BLaER1 (cell line): ENCODE measurements around the gene RAB8A.
"Not testable (repeated sequence)": the region's sequence is repeated elsewhere in the genome, so short reads cannot be mapped to it uniquely, and the experiment has no call there.

Source experiments
- H3K27ac ChIP-seq: shearing (Covaris generic); formaldehyde crosslinking; 2 replicates; pipeline ENCODE4 v1.8.1; 2022
- H3K27me3 ChIP-seq: shearing (Covaris generic); formaldehyde crosslinking; 2 replicates; pipeline ENCODE4 v1.8.1; 2022
- H3K36me3 ChIP-seq: shearing (Covaris generic); formaldehyde crosslinking; 2 replicates; pipeline ENCODE4 v1.8.1; 2022
- H3K4me1 ChIP-seq: shearing (Covaris generic); formaldehyde crosslinking; 2 replicates; pipeline ENCODE4 v1.8.1; 2022
- H3K4me2 ChIP-seq: shearing (Covaris generic); formaldehyde crosslinking; 2 replicates; pipeline ENCODE4 v1.8.1; 2022
- H3K4me3 ChIP-seq: shearing (Covaris generic); formaldehyde crosslinking; 2 replicates; pipeline ENCODE4 v1.8.1; 2022
- H3K9ac ChIP-seq: shearing (Covaris generic); formaldehyde crosslinking; 2 replicates; pipeline ENCODE4 v1.8.1; 2022
- H3K9me3 ChIP-seq: shearing (Covaris generic); formaldehyde crosslinking; 2 replicates; pipeline ENCODE4 v1.8.1; 2022
- H4K20me1 ChIP-seq: shearing (Covaris generic); formaldehyde crosslinking; 2 replicates; pipeline ENCODE4 v1.8.1; 2022
- Cebpa-rat ChIP-seq: shearing (Covaris generic); IDR thresholded peaks from 2 replicates; pipeline ENCODE4 v1.8.1; 2022

The RAB8A gene

DNA sequence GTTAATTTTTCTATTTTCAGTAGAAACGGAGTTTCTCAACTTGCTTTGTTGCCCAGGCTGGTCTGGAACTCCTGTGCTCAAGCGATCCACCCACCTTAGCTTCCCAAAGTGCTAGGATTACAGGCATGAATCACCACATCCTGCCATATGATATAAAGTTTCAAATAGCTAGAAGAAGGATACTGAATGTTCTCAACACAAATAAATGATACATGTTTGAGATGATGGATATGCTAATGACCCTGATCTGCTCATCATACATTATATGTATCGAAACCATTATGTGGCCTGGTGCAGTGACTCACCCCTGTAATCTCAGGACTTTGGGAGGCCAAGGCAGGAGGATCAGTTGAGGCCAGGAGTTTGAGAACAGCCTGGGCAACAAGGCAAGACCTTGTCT, 50.2 kb downstream of the RAB8A start:
- Histone ChIP-seq H3K27me3 (no peaks in the 10 kb centered on the region), H3K4me1 (peaks cover 13% of the 10 kb centered on the region), H3K9ac (no peak overlapping the region), H3K9me3 (no peaks in the 10 kb centered on the region), H4K20me1 (no peaks in the 10 kb centered on the region), H3K4me2 (no peak overlapping the region), H3K4me3 (no peak overlapping the region), H3K36me3 (peaks cover 14% of the 10 kb centered on the region), H3K27ac (no peak overlapping the region)
- TF ChIP-seq Cebpa-rat, result no peak

GRCh38 chr19:16164222-16164890, 52.7 kb downstream of the RAB8A start:
- Histone ChIP-seq H3K9me3 (no peaks in the 10 kb centered on the region), H3K4me1 (peaks cover 19% of the 10 kb centered on the region), H3K9ac (no peak overlapping the region), H3K36me3 (no peaks in the 10 kb centered on the region), H4K20me1 (no peaks in the 10 kb centered on the region), H3K27ac (no peak overlapping the region), H3K4me3 (no peak overlapping the region), H3K27me3 (no peaks in the 10 kb centered on the region), H3K4me2 (no peak overlapping the region)
- no peak for TF ChIP-seq Cebpa-rat

- H3K4me1 ChIP-seq, result peaks cover 27% of the 10 kb centered on the region
- no peak for TF ChIP-seq Cebpa-rat
- H3K9me3 ChIP-seq, result no peaks in the 10 kb centered on the region
- H3K27ac ChIP-seq, result no peak overlapping the region
- no peaks in the 10 kb centered on the region for H4K20me1 ChIP-seq
- no peak overlapping the region for H3K4me2 ChIP-seq
- no peak overlapping the region for H3K4me3 ChIP-seq
- no peaks in the 10 kb centered on the region for H3K36me3 ChIP-seq
- no peaks in the 10 kb centered on the region for H3K27me3 ChIP-seq
- H3K9ac ChIP-seq, result no peak overlapping the region
These were observed 54.7 kb downstream of the RAB8A start for GRCh38 chr19:16166417-16166816.

GRCh38 chr19:16167055-16167454, 55.4 kb downstream of the RAB8A start:
- Histone ChIP-seq H3K9ac (no peak overlapping the region), H3K36me3 (no peaks in the 10 kb centered on the region), H3K27me3 (no peaks in the 10 kb centered on the region), H3K27ac (no peak overlapping the region), H3K4me1 (peaks cover 27% of the 10 kb centered on the region), H3K4me3 (no peak overlapping the region), H4K20me1 (no peaks in the 10 kb centered on the region), H3K9me3 (no peaks in the 10 kb centered on the region), H3K4me2 (no peak overlapping the region)
- TF ChIP-seq Cebpa-rat, result no peak

DNA sequence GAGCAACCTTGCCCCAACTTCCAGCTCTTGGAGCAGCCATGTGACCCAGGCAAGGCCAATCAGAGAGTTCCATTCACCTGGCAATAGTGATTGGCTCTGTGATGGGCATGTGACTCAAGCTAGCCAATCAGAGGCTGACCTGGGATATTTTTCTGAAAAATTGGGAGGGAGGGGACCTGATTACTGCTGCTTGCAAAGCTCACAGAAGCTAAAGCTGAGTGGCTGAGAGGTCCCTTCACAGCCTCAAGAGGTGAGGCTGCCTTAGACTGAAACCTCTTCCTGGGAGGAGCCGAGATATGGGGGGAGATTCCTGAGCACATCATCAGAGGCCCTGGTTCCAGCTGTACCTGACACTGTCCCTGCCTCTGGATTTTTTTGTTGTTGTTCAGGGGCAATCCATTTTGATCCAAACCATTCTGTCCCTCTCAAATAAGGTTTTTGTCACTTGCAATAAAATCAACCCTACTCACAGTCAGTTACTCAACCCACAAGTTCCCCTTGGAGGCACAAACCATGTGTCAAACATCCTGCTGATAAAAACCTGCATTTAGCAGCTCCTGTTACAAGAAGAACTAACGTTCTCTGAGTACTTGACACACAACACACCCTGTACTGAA, 56.9 kb downstream of the RAB8A start:
- TF ChIP-seq Cebpa-rat, result no peak
- H4K20me1 ChIP-seq, result no peaks in the 10 kb centered on the region
- no peak overlapping the region for H3K4me3 ChIP-seq
- H3K27ac ChIP-seq, result peak overlapping the region; percentile 56
- H3K4me2 ChIP-seq, result peak overlapping the region; percentile 57
- no peaks in the 10 kb centered on the region for H3K27me3 ChIP-seq
- peaks cover 39% of the 10 kb centered on the region for H3K4me1 ChIP-seq
- H3K9ac ChIP-seq, result no peak overlapping the region
- H3K36me3 ChIP-seq, result no peaks in the 10 kb centered on the region
- no peaks in the 10 kb centered on the region for H3K9me3 ChIP-seq

GRCh38 chr19:16170134-16170533, 58.4 kb downstream of the RAB8A start:
- no peak for TF ChIP-seq Cebpa-rat
- no peaks in the 10 kb centered on the region for H4K20me1 ChIP-seq
- H3K27me3 ChIP-seq, result no peaks in the 10 kb centered on the region
- no peaks in the 10 kb centered on the region for H3K36me3 ChIP-seq
- no peak overlapping the region for H3K4me2 ChIP-seq
- H3K9me3 ChIP-seq, result peaks cover 3% of the 10 kb centered on the region
- H3K4me1 ChIP-seq, result peaks cover 39% of the 10 kb centered on the region
- no peak overlapping the region for H3K4me3 ChIP-seq
- H3K9ac ChIP-seq, result no peak overlapping the region
- no peak overlapping the region for H3K27ac ChIP-seq

- H3K9ac ChIP-seq, result no peak overlapping the region
- H3K4me1 ChIP-seq, result peaks cover 23% of the 10 kb centered on the region
- no peak for TF ChIP-seq Cebpa-rat
- no peak overlapping the region for H3K4me3 ChIP-seq
- H3K27me3 ChIP-seq, result no peaks in the 10 kb centered on the region
- no peaks in the 10 kb centered on the region for H3K36me3 ChIP-seq
- H4K20me1 ChIP-seq, result no peaks in the 10 kb centered on the region
- H3K4me2 ChIP-seq, result no peak overlapping the region
- peaks cover 13% of the 10 kb centered on the region for H3K9me3 ChIP-seq
- no peak overlapping the region for H3K27ac ChIP-seq
These were observed 64.3 kb downstream of the RAB8A start for GRCh38 chr19:16175954-16176353.

DNA sequence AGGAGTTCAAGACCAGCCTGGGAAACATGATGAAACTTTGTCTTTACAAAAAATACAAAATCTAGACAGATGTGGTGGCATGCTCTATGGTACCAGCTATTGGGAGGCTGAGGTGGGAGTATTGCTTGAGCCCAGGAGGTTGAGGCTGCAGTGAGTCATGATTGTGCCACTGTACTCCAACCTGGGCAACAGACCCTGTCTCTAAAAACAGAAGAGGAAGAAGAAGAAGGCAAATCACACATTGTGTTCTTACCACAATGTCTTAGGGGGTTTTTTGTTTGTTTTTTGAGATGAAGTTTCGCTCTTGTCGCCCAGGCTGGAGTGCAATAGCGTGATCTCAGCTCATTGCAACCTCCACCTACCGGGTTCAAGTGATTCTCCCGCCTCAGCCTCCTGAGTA, 67.2 kb downstream of the RAB8A start:
- Histone ChIP-seq H3K9me3 (peaks cover 13% of the 10 kb centered on the region), H3K4me1 (peaks cover 11% of the 10 kb centered on the region; the same call in 1 of the 2 replicates)
- not testable (repeated sequence) for H4K20me1 ChIP-seq, H3K27ac ChIP-seq, H3K4me3 ChIP-seq, H3K4me2 ChIP-seq, H3K36me3 ChIP-seq, H3K27me3 ChIP-seq, H3K9ac ChIP-seq

- Histone ChIP-seq H3K36me3 (no peaks in the 10 kb centered on the region), H3K9ac (no peak overlapping the region), H3K4me3 (no peak overlapping the region), H3K9me3 (peaks cover 6% of the 10 kb centered on the region), H3K4me1 (peaks cover 15% of the 10 kb centered on the region), H4K20me1 (peaks cover 2% of the 10 kb centered on the region; the same call in 1 of the 2 replicates), H3K27me3 (no peaks in the 10 kb centered on the region), H3K4me2 (no peak overlapping the region), H3K27ac (no peak overlapping the region)
- no peak for TF ChIP-seq Cebpa-rat
These were observed 68.9 kb downstream of the RAB8A start for GRCh38 chr19:16180611-16181010.
